ENCODE data around the gene ITGA3. TPM values are rescaled to one million over a fixed set of nuclear protein-coding genes. Genes with fewer than 3 reads are reported as not detected.

Gene ITGA3
- total RNA-seq, 4 donors from 2014 or later: 14.3 to 73.1 (median 33.4) TPM

DNA sequence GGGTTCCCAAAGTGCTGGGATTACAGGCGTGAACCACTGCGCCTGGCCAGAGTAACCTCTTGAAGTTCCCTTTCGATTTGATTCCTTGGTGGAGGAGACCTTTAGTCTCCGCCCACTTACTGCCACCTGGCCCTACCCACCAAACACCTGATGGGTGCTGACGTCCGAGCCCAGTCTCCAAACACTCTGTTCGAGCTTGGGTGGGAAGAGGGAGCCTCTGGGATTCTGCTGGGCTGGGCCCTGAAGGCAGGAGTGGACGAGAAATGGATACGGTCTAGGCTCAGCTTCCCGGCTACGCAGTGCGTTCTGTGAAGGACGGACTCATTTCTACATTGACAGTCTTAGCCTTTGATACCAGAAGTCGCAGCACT lies 870 bp upstream of the ITGA3 start:
- DNase-seq: no peak
- intact Hi-C loops (cut with DNase I; ENCODE audit: low total_unique reads): no loop called here
- TF ChIP-seq POLR2A (IDR thresholded peaks at IDR 0.05) (no peak), CTCF (IDR thresholded peaks at IDR 0.05) (no peak)

DNA sequence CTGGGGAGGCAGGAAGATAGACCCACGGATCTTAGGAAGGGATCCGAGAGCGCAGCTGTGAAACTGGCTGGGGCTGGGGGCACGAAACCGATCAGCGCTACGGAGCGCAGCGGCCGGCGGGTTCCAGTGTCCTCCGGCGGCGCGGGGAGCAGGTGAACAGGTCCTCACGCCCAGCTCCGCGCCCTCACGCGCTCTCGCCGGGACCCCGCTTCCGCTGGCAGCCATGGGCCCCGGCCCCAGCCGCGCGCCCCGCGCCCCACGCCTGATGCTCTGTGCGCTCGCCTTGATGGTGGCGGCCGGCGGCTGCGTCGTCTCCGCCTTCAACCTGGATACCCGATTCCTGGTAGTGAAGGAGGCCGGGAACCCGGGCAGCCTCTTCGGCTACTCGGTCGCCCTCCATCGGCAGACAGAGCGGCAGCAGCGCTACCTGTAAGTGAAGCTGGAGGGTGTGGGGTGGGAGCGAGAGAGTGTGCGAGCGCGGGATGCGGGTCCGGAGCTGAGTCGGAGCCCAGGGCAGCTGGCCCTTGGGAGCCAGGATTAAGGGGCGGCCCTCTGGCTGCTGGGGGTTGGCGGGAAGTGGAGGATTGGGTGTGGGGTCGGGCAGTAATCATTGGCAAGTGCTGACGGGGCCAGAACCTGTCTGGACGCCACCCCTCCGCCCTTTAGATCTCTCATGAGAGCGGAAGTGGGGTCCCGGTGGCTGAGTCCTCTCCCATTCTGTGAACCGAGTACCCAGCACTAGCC lies 479 bp downstream of the ITGA3 start:
- peak; percentile 68 to 69 for DNase-seq
- Histone ChIP-seq H3K27me3 (no peaks in the 10 kb centered on the region), H3K36me3 (no peaks in the 10 kb centered on the region), H3K9me3 (no peaks in the 10 kb centered on the region), H3K27ac (peak overlapping the region; percentile 91 to 92), H3K4me3 (peak overlapping the region; percentile 54 to 65), H3K4me1 (peaks cover 20 to 22% of the 10 kb centered on the region in 2 donors)
- intact Hi-C loops (cut with DNase I; ENCODE audit: low total_unique reads): no loop called here
- peak in 1 of 2 donors; percentile 28 for TF ChIP-seq POLR2A (IDR thresholded peaks at IDR 0.05)
- peak; percentile 11 to 62 (median 52) for TF ChIP-seq CTCF (IDR thresholded peaks at IDR 0.05)

More for the DNA sequence above, 870 bp upstream of the ITGA3 start:
- Histone ChIP-seq H3K27ac (peak overlapping the region; percentile 91 to 92), H3K4me1 (peaks cover 6 to 19% of the 10 kb centered on the region in 2 donors), H3K36me3 (no peaks in the 10 kb centered on the region), H3K4me3 (peak overlapping the region; percentile 54 to 65), H3K9me3 (no peaks in the 10 kb centered on the region), H3K27me3 (no peaks in the 10 kb centered on the region)

- TF ChIP-seq CTCF (IDR thresholded peaks at IDR 0.05): no peak
- TF ChIP-seq POLR2A (IDR thresholded peaks at IDR 0.05): no peak
- Histone ChIP-seq H3K4me3 (peak overlapping the region; percentile 54 to 65), H3K9me3 (no peaks in the 10 kb centered on the region), H3K4me1 (peaks cover 23 to 25% of the 10 kb centered on the region in 2 donors), H3K27me3 (no peaks in the 10 kb centered on the region), H3K27ac (peak overlapping the region; percentile 91 to 92), H3K36me3 (no peaks in the 10 kb centered on the region)
- no peak for DNase-seq
- intact Hi-C loops (cut with DNase I; ENCODE audit: low total_unique reads): no loop called here
Observed at GRCh38 chr17:50056961-50057330, 1.0 kb downstream of the ITGA3 start.

- Histone ChIP-seq H3K27ac (peak overlapping the region; percentile 91 to 92), H3K27me3 (no peaks in the 10 kb centered on the region), H3K36me3 (no peaks in the 10 kb centered on the region), H3K9me3 (no peaks in the 10 kb centered on the region), H3K4me1 (peaks cover 19 to 32% of the 10 kb centered on the region in 2 donors), H3K4me3 (peak overlapping the region in 1 of 2 donors; percentile 65)
- intact Hi-C loops (cut with DNase I; ENCODE audit: low total_unique reads): no loop called here
- DNase-seq: peak in 1 of 2 donors; percentile 44
- TF ChIP-seq CTCF (IDR thresholded peaks at IDR 0.05): no peak
- TF ChIP-seq POLR2A (IDR thresholded peaks at IDR 0.05): no peak
Observed at GRCh38 chr17:50057521-50057991, 1.6 kb downstream of the ITGA3 start.

GRCh38 chr17:50058296-50058953 lies 2.5 kb downstream of the ITGA3 start:
- intact Hi-C loops (cut with DNase I; ENCODE audit: low total_unique reads): no loop called here
- H3K4me3 ChIP-seq: no peak overlapping the region

More at GRCh38 chr17:50058296-50058953, 2.5 kb downstream of the ITGA3 start:
- Histone ChIP-seq H3K27ac (peak overlapping the region; percentile 91 to 92), H3K27me3 (no peaks in the 10 kb centered on the region), H3K4me1 (peaks cover 15 to 40% of the 10 kb centered on the region in 2 donors), H3K36me3 (no peaks in the 10 kb centered on the region), H3K9me3 (no peaks in the 10 kb centered on the region)
- TF ChIP-seq POLR2A (IDR thresholded peaks at IDR 0.05) (no peak), CTCF (IDR thresholded peaks at IDR 0.05) (no peak)
- DNase-seq: no peak
